NAMALWA (cell line): Measurements from ENCODE around the gene SHISA9.

Source experiments
- DNase-seq: peaks from one replicate; pipeline ENCODE4 v3.0.0-alpha.2; 2015; ENCODE audit warnings: low spot score

Gene SHISA9

GRCh38 chr16:13270602-13271001, 369.2 kb downstream of the SHISA9 start:
- DNase-seq: no peak

GRCh38 chr16:13289515-13289914, 388.1 kb downstream of the SHISA9 start:
- DNase-seq: no peak
